CD4-positive, alpha-beta memory T cell (primary cell): ENCODE results near the gene KRI1. TPM values are rescaled to one million over a fixed set of nuclear protein-coding genes. Genes with fewer than 3 reads are reported as not detected.
A peak's percentile ranks its signal among the peaks of the same experiment; 100 is the strongest.

Source experiments
- CTCF ChIA-PET: fragments of 350-600 bp; sonication (Branson Sonifier 250); formaldehyde crosslinking; loops from one replicate; lab custom pipeline; 2021; ENCODE audit warnings: inconsistent platforms; ENCODE audit not compliant: partially characterized antibody; lab: Charles Lee
- POLR2A ChIA-PET: fragments of 350-600 bp; sonication (Branson Sonifier 250); formaldehyde crosslinking; loops from one replicate; lab custom pipeline; 2021; ENCODE audit not compliant: partially characterized antibody; lab: Charles Lee
- DNase-seq, 5 donors: peaks; one replicate each; pipeline versions ENCODE4 v3.0.0 to v3.0.0-alpha.2; 2020 to 2022; ENCODE audit warnings: mixed read lengths in 1 of 5
- H3K27ac ChIP-seq: one replicate; pipeline ENCODE4 v1.7.0; 2013; ENCODE audit warnings: low read depth, low read length
- H3K27me3 ChIP-seq: 2 replicates; pipeline ENCODE4 v1.7.0; 2013; ENCODE audit warnings: mild to moderate bottlenecking, low read length, moderate library complexity; ENCODE audit not compliant: insufficient read depth
- H3K36me3 ChIP-seq: 2 replicates; pipeline ENCODE4 v1.7.0; 2013; ENCODE audit warnings: mild to moderate bottlenecking, low read length, moderate library complexity; ENCODE audit not compliant: insufficient read depth
- H3K4me1 ChIP-seq: 2 replicates; pipeline ENCODE4 v1.7.0; 2013; ENCODE audit warnings: mild to moderate bottlenecking, low read length, moderate library complexity; ENCODE audit not compliant: insufficient read depth
- H3K4me3 ChIP-seq, 2 donors: one replicate each; pipeline ENCODE4 v1.7.0; 2013; ENCODE audit warnings: low read length in 2 of 2, mild to moderate bottlenecking in 1 of 2
- H3K9me3 ChIP-seq, 2 donors: one replicate each; pipeline ENCODE4 v1.7.0; 2013; ENCODE audit warnings: low read length in 2 of 2, control low read depth in 1 of 2; ENCODE audit not compliant: control insufficient read depth in 1 of 2
- H3K27ac Mint-ChIP-seq, 7 donors: one replicate each; pipeline ENCODE4 v1.8.0; 2020 to 2021; ENCODE audit warnings: mixed read lengths in 7 of 7, mild to moderate bottlenecking in 6 of 7, inconsistent platforms in 3 of 7, moderate library complexity in 3 of 7
- H3K27me3 Mint-ChIP-seq, 2 donors: one replicate each; pipeline ENCODE4 v1.8.0; 2020 to 2021; ENCODE audit warnings: mixed read lengths in 2 of 2
- H3K36me3 Mint-ChIP-seq, 2 donors: one replicate each; pipeline ENCODE4 v1.8.0; 2020 to 2021; ENCODE audit warnings: mixed read lengths in 2 of 2, inconsistent platforms in 1 of 2, mild to moderate bottlenecking in 1 of 2
- H3K4me1 Mint-ChIP-seq, 4 donors: one replicate each; pipeline ENCODE4 v1.8.0; 2020 to 2021; ENCODE audit warnings: mixed read lengths in 4 of 4, mild to moderate bottlenecking in 1 of 4
- H3K4me3 Mint-ChIP-seq, 8 donors: one replicate each; pipeline ENCODE4 v1.8.0; 2020 to 2021; ENCODE audit warnings: mixed read lengths in 8 of 8, mild to moderate bottlenecking in 7 of 8, moderate library complexity in 6 of 8, inconsistent platforms in 3 of 8
- H3K9me3 Mint-ChIP-seq, 8 donors: one replicate each; pipeline ENCODE4 v1.8.0; 2020 to 2021; ENCODE audit warnings: mixed read lengths in 8 of 8, mild to moderate bottlenecking in 5 of 8, inconsistent platforms in 3 of 8, moderate library complexity in 1 of 8
- intact Hi-C: fragments of 100-400 bp; cut with micrococcal nuclease; formaldehyde crosslinking; loops from one replicate; pipeline ENCODE4 v1.15.1; 2023
- polyA plus RNA-seq, 2 donors: library from polyadenylated mRNA; unstranded; fragments of 300-500 nt; fragmentation: Illumina TruSeq; gene quantifications; one replicate each; pipeline ENCODE4 v1.2.3, GENCODE V29; 2021
- total RNA-seq, 2 experiments: library from RNA; stranded (reverse); gene quantifications; one replicate each; pipeline ENCODE4 v1.2.3, GENCODE V29; 2021

KRI1 gene
- total and polyA plus RNA-seq, 4 experiments from 2014 or later: 3.2 to 73.0 (median 54.5) TPM

- Histone ChIP-seq H3K27me3 (no peaks in the 10 kb centered on the region), H3K4me1 (peaks cover 29% of the 10 kb centered on the region), H3K4me3 (peak overlapping the region; percentile 85 to 94), H3K9me3 (no peaks in the 10 kb centered on the region), H3K27ac (peak overlapping the region; percentile 96), H3K36me3 (no peaks in the 10 kb centered on the region)
- ChIA-PET POLR2A (interaction anchor here (0.7 to 4.6 kb wide), 29 partner anchors 9 to 1688 kb away, joined by 3 to 65 read pairs (median 7); partner anchors contain the start of genes CDKN2D, DNM2, KRI1 and QTRT1), CTCF (interaction anchor here (0.6 to 7.5 kb wide), 7 partner anchors 13 to 46 kb away, joined by 3 to 53 read pairs (median 3); no protein-coding TSS in a partner anchor)
- Mint-ChIP-seq H3K27ac (peak overlapping the region; percentile 99 to 100 (median 100)), H3K4me1 (peaks cover 17 to 34% (median 21%) of the 10 kb centered on the region in 4 donors), H3K27me3 (no peaks in the 10 kb centered on the region), H3K9me3 (peaks cover 0 to 2% (median 0%) of the 10 kb centered on the region in 8 donors), H3K36me3 (peaks cover 0 to 12% of the 10 kb centered on the region in 2 donors), H3K4me3 (peak overlapping the region; percentile 98 to 99 (median 99))
- DNase-seq: peak; percentile 76 to 93 (median 84)
- intact Hi-C loops: loop anchor here (1.0 to 5.0 kb wide), 3 partner anchors 22 to 51 kb away; partner anchors contain the start of genes CDKN2D, ILF3 and KRI1
Measured at GRCh38 chr19:10603084-10603872, 37.5 kb upstream of the KRI1 start.

- Histone ChIP-seq H3K9me3 (no peaks in the 10 kb centered on the region), H3K27ac (peak overlapping the region; percentile 96), H3K27me3 (no peaks in the 10 kb centered on the region), H3K4me3 (peak overlapping the region; percentile 85 to 94), H3K36me3 (no peaks in the 10 kb centered on the region), H3K4me1 (peaks cover 29% of the 10 kb centered on the region)
- DNase-seq: peak; percentile 82 to 84 (median 84)
- H3K4me1 Mint-ChIP-seq: peaks cover 17 to 34% (median 21%) of the 10 kb centered on the region in 4 donors
- peak overlapping the region; percentile 99 to 100 (median 100) for H3K27ac Mint-ChIP-seq
- CTCF ChIA-PET: interaction anchor here (0.7 to 7.5 kb wide), 9 partner anchors 8 to 97 kb away, joined by 3 to 53 read pairs (median 3); no protein-coding TSS in a partner anchor
- H3K9me3 Mint-ChIP-seq: peaks cover 0 to 2% (median 0%) of the 10 kb centered on the region in 8 donors
- POLR2A ChIA-PET: interaction anchor here (0.8 to 4.6 kb wide), 26 partner anchors 10 to 269 kb away, joined by 3 to 65 read pairs (median 6); partner anchors contain the start of genes CDKN2D, KRI1, QTRT1 and SLC44A2
- peaks cover 0 to 12% of the 10 kb centered on the region in 2 donors for H3K36me3 Mint-ChIP-seq
- peak overlapping the region; percentile 98 to 99 (median 99) for H3K4me3 Mint-ChIP-seq
- intact Hi-C loops: loop anchor here (1.0 to 5.0 kb wide), 3 partner anchors 21 to 52 kb away; partner anchors contain the start of genes CDKN2D, ILF3 and KRI1
- no peaks in the 10 kb centered on the region for H3K27me3 Mint-ChIP-seq
Measured at GRCh38 chr19:10602330-10603083, 36.7 kb upstream of the KRI1 start.

- Mint-ChIP-seq H3K36me3 (peaks cover 0 to 10% of the 10 kb centered on the region in 2 donors), H3K9me3 (no peaks in the 10 kb centered on the region), H3K4me3 (peak overlapping the region; percentile 70 to 81 (median 78)), H3K4me1 (peaks cover 16 to 35% (median 19%) of the 10 kb centered on the region in 4 donors), H3K27ac (peak overlapping the region; percentile 73 to 94 (median 82)), H3K27me3 (no peaks in the 10 kb centered on the region)
- Histone ChIP-seq H3K27ac (no peak overlapping the region), H3K36me3 (no peaks in the 10 kb centered on the region), H3K4me3 (no peak overlapping the region), H3K9me3 (no peaks in the 10 kb centered on the region), H3K27me3 (no peaks in the 10 kb centered on the region), H3K4me1 (peaks cover 31% of the 10 kb centered on the region)
- intact Hi-C loops: loop anchor here (5.0 kb wide), 1 partner anchor 35 kb away; the partner anchor contains the start of genes CDKN2D and KRI1
- CTCF ChIA-PET: interaction anchor here (1.0 to 7.5 kb wide), 7 partner anchors 8 to 98 kb away, joined by 3 to 53 read pairs (median 4); no protein-coding TSS in a partner anchor
- DNase-seq: no peak
- POLR2A ChIA-PET: interaction anchor here (0.6 to 4.6 kb wide), 17 partner anchors 10 to 268 kb away, joined by 3 to 65 read pairs (median 17); partner anchors contain the start of genes KRI1, QTRT1, SLC44A2 and TYK2
Measured at GRCh38 chr19:10601999-10602329, 36.2 kb upstream of the KRI1 start.

- H3K4me3 ChIP-seq: no peak overlapping the region
- ChIA-PET CTCF (interaction anchor here (2.9 to 7.5 kb wide), 2 partner anchors 19 to 45 kb away, joined by 20 to 53 read pairs; no protein-coding TSS in a partner anchor), POLR2A (interaction anchor here (0.6 kb wide), 1 partner anchor 42 kb away, joined by 3 read pairs; no protein-coding TSS in a partner anchor)
- H3K4me3 Mint-ChIP-seq: peak overlapping the region in 3 of 8 donors; percentile 20 to 57 (median 52)
- H3K27ac ChIP-seq: no peak overlapping the region
- H3K27ac Mint-ChIP-seq: peak overlapping the region in 3 of 7 donors; percentile 57 to 80 (median 59)
- no peak for DNase-seq
- peaks cover 0 to 10% of the 10 kb centered on the region in 2 donors for H3K36me3 Mint-ChIP-seq
- no peaks in the 10 kb centered on the region for H3K9me3 ChIP-seq
- H3K9me3 Mint-ChIP-seq: no peaks in the 10 kb centered on the region
- intact Hi-C loops: loop anchor here (5.0 kb wide), 1 partner anchor 33 kb away; the partner anchor contains the start of genes CDKN2D and KRI1
- peaks cover 42% of the 10 kb centered on the region for H3K4me1 ChIP-seq
- H3K36me3 ChIP-seq: no peaks in the 10 kb centered on the region
- H3K27me3 ChIP-seq: no peaks in the 10 kb centered on the region
- H3K4me1 Mint-ChIP-seq: peaks cover 24 to 53% (median 34%) of the 10 kb centered on the region in 4 donors
- no peaks in the 10 kb centered on the region for H3K27me3 Mint-ChIP-seq
Measured at GRCh38 chr19:10600149-10600548, 34.3 kb upstream of the KRI1 start.

- no peak overlapping the region for H3K27ac ChIP-seq
- Mint-ChIP-seq H3K4me1 (peaks cover 9 to 26% (median 16%) of the 10 kb centered on the region in 4 donors), H3K27ac (peak overlapping the region in 3 of 7 donors; percentile 1 to 74 (median 61)), H3K4me3 (no peak overlapping the region), H3K36me3 (no peaks in the 10 kb centered on the region), H3K9me3 (no peaks in the 10 kb centered on the region), H3K27me3 (no peaks in the 10 kb centered on the region)
- H3K9me3 ChIP-seq: no peaks in the 10 kb centered on the region
- peaks cover 20% of the 10 kb centered on the region for H3K4me1 ChIP-seq
- ChIA-PET POLR2A (interaction anchor here (1.5 kb wide), 1 partner anchor 11 kb away, joined by 5 read pairs; no protein-coding TSS in a partner anchor), CTCF (interaction anchor here (1.1 to 2.1 kb wide), 2 partner anchors 13 to 51 kb away, joined by 5 to 13 read pairs; no protein-coding TSS in a partner anchor)
- no peaks in the 10 kb centered on the region for H3K36me3 ChIP-seq
- DNase-seq: no peak
- no peaks in the 10 kb centered on the region for H3K27me3 ChIP-seq
- H3K4me3 ChIP-seq: no peak overlapping the region
- intact Hi-C loops: no loop called here
Measured at GRCh38 chr19:10593820-10594637, 28.2 kb upstream of the KRI1 start.

- H3K4me1 Mint-ChIP-seq: peaks cover 9 to 26% (median 16%) of the 10 kb centered on the region in 4 donors
- no peak overlapping the region for H3K4me3 Mint-ChIP-seq
- no peaks in the 10 kb centered on the region for H3K36me3 ChIP-seq
- H3K27ac ChIP-seq: no peak overlapping the region
- no peak overlapping the region for H3K27ac Mint-ChIP-seq
- H3K4me3 ChIP-seq: no peak overlapping the region
- H3K4me1 ChIP-seq: peaks cover 20% of the 10 kb centered on the region
- intact Hi-C loops: no loop called here
- H3K9me3 Mint-ChIP-seq: no peaks in the 10 kb centered on the region
- H3K27me3 ChIP-seq: no peaks in the 10 kb centered on the region
- H3K27me3 Mint-ChIP-seq: no peaks in the 10 kb centered on the region
- H3K9me3 ChIP-seq: no peaks in the 10 kb centered on the region
- CTCF ChIA-PET: interaction anchor here (1.1 kb wide), 1 partner anchor 11 kb away, joined by 5 read pairs; no protein-coding TSS in a partner anchor
- no peak for DNase-seq
- H3K36me3 Mint-ChIP-seq: no peaks in the 10 kb centered on the region
- POLR2A ChIA-PET: no interaction called here
Measured at GRCh38 chr19:10593148-10593547, 27.3 kb upstream of the KRI1 start.
